Hematopoietic multipotent progenitor cell treated with erythropoietin and hydrocortisone succinate and interleukin-3 and kit ligand, for 17 days (in vitro differentiated cells): ENCODE results near the gene PACS1.
"Not testable (repeated sequence)": the region's sequence is repeated elsewhere in the genome, so short reads cannot be mapped to it uniquely, and the experiment has no call there.

Experiments used
- DNase-seq: peaks from one replicate; pipeline ENCODE4 v3.0.0-alpha.2; 2015; ENCODE audit warnings: low spot score

The PACS1 gene

GRCh38 chr11:66276619-66277018 is 206.5 kb downstream of the PACS1 start:
- DNase-seq, result not testable (repeated sequence)

DNA sequence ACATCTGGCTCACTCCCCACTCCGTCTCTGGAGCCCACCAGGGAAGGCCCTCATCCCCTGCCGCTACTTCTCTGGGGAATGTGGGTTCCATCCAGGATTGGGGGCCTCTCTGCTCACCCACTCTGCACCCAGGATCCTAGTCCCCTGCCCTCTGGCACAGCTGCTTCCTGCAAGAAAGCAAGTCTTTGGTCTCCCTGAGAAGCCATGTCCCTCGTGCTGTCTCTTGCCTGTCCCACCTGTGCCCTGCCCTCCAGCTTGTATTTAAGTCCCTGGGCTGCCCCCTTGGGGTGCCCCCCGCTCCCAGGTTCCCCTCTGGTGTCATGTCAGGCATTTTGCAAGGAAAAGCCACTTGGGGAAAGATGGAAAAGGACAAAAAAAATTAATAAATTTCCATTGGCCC is 207.0 kb downstream of the PACS1 start:
- not testable (repeated sequence) for DNase-seq

GRCh38 chr11:66277471-66278362 is 207.6 kb downstream of the PACS1 start, which contains the start of gene CNIH2:
CNIH2 (plus strand) TSS chr11:66278175; CDS start chr11:66278457, 282 bp downstream.
- no peak for DNase-seq

DNA sequence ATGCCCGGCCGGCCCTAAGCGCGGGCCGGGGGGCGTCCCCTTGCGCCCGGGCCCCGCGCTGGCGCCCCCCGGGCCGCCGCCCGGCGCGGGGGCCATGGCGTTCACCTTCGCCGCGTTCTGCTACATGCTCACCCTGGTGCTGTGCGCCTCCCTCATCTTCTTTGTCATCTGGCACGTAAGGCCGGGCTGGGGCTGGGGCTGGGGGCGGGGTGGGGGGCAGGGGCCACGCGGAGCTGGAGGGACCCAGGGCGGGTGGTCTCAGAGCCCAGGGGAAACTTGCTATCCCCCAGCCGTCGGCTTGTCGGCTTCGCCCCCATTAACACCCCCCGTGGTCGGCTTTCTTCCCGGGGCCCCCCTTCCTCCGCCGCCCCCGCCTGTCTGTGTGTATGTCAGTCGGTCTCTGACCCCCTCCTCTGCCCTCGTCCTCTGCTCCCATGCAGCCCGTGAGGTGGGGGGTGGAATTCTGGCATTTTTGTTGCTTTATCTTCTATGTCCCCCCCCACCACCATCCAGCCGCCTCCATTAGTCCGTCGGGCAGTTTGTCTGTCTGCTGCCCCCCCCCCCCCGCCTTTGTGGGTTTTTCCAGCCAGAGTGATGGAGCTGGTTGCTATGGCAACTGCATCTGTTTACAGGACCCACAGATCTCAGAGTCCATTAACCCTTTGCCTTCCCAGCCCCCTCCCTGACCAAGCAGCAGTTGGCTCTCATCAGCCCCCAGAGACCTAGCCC is 208.5 kb downstream of the PACS1 start:
- DNase-seq, result no peak

- no peak for DNase-seq
Measured at GRCh38 chr11:66279092-66279734, 209.1 kb downstream of the PACS1 start.

GRCh38 chr11:66280428-66280827 is 210.4 kb downstream of the PACS1 start:
- DNase-seq, result no peak

GRCh38 chr11:66281001-66281400 is 210.9 kb downstream of the PACS1 start:
- no peak for DNase-seq

DNA sequence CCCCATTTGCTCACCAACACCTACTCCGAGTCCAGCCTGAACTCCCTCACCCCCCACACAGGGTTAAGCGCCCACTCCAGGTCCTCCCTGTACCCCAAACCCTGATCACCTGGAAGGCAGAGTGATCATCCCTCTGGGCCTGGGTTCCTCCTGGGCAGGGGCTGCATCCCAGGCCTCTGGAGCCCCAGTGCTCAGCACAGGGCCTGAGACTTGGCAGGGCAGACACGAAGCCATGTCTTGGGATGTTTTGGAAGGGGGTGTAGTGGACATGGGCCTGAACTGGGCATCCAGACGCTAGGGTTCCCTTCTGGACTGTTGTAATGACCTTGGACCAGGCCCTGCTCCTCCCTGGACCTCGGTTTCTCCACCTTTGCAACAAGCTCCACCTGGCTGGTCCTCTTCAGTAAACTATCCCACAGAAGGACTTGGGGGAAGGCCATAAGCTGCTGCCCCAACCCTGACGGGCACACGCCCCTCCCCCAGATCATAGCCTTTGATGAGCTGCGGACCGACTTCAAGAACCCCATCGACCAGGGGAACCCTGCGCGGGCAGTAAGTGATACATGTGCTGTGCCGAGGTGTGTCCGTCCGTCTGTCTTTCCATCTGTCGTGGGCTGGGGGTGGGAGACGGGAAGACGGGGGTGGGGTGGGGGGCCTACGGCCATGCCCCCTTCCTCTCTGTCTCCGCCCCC is 211.8 kb downstream of the PACS1 start:
- DNase-seq, result no peak

DNA sequence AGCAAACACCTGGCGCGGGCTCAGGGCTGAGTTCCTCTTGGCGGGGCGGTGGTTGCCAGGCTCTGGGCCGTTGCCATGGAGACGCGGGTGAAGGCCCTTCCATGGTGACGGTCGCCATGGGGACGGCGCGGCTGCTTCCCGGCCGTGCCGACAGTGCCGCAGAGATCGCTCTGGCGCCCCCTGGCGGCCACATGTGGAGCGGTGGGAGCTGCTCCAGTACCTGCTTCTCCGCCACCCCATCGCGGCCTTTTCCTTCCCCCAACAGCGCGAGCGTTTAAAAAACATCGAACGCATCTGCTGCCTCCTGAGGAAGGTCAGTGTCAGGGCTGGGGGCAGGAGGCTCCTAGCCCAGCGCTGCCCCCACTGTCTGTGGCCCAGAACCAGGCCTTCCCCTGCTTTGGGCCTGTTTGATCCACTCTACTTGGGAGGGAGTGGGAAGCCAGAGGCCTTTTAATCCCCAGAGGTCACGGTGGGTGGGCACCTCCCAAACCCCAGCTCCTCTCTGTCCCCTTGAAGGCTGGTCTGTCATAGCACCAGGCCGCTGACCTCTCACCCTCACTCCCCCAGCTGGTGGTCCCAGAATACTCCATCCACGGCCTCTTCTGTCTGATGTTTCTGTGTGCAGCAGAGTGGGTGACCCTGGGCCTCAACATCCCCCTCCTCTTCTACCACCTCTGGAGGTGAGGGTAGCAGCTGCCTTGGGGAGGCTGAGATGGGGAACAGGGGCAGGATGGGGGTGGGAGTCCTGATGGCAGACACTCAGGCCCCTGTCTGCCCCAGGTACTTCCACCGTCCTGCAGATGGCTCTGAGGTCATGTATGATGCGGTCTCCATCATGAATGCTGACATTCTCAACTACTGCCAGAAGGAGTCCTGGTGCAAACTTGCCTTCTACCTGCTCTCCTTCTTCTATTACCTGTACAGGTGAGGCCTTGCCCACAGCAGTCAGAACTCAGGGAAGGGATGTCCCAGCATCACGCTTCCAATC is 212.7 kb downstream of the PACS1 start:
- DNase-seq, result peak; percentile 98

DNA sequence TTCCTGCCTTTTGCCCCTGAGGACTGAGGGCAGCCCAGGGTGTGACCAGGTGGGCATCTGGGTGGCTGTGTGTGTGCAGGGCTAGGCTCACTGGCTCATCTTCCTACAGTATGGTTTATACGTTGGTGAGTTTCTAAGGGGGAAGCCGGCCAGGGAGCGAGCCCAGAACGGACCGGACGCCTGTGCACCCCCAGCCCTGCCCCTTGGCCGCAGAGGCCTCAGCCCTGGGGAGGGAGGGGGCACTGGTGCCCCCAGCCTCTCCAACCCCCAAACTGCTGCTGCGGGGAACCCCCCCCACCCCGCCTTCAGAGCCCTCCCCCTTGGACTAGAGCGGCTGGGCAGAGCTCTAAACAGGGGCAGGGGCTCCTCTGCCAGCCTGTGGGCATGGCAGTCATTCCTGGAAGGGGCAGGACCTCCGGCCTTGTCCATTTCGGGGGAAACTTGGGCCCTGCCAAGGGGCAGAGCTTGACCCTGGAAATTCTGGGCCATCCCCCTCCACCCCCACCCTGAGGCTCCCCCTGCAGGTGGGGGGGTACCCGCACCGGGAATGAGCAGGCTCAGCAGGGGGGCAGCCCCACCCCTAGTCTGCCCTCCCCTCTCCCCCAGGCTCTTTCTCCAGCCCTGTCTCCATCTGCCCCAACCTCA is 213.5 kb downstream of the PACS1 start:
- no peak for DNase-seq

- DNase-seq, result no peak
Measured at GRCh38 chr11:66284526-66285078, 214.5 kb downstream of the PACS1 start.

DNA sequence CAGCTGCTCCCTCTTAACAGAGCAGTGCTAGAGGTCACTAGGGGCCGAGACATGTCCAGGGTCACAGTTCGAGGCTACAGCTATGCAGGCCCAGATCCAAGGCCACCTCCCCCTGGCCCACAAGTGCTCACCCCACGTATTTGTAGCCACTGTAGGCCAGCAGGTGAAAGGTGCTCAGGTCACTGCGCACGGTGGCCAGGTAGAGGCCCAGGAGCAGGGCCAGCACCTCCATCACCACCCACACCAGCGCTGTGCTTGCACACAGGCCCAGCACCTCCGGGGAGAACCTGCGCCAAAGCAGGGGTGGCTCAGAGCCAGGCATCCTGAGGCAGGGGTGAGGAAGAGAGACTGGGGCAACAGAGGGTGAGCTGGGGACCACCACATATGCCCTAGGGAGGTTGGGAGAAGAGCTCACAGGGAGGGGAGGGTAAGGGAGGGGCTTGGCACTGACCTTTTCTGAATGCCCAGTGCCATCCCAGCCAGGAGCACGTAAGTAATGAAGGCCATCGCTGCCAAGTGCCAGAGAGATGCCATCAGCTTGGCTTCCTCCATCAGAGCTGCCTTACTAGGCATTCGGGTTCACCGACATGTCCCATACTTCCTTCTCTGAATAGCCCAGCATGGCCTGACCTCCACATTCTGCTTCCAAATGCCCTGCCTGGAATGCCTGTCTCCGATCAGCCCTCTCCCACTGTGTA is 215.3 kb downstream of the PACS1 start:
- no peak for DNase-seq

DNA sequence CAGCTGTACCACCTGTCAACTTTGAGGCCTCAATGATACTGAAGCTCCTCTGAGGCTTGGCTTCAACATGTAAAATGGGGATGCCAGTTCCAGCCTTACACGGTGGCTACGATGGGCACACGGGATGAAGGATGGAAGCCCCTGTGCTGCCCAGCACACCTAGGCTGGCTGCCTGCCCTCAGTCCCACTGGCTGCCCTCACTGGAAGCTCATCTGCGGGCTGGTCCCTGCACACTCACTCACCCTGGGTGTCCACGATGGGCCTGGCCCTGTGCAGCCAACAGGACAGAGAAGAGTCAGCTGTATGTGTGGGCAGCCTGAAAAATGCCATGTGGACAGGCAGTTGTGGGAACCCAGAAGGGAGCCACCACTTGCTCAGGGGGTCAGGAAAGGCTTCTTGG is 216.6 kb downstream of the PACS1 start:
- DNase-seq, result no peak

DNA sequence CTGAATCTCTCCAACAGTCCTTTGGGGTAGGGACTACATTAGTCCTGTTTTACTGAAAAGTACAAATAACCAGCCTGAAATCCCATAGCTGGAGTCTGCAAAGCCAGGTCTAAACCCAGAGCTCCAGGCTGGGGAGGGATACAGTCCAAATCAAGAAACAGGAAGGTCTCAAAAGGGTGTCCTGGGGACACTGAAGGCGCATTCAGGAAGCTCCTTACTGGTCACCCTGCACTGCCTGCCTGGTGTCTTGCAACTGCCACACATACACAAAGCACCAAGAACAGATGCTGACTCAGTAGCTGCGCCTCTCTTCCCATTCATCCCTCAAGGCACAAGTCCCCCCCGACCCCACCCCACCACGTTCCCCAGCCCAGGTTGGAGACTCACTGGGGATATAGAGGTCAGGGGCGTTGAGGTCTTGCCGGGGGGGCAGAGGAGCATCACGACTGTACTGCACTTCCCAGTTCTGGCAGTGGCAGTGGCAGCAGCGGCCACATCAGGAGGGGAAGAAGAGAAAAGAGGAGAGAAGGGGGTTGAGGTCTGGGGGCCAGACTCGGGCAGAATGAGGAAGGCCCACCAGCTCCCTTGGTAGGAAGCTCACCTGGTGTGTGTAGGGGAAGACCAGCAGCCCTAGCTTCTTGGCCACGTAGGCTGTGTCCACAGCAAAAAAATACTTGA is 217.3 kb downstream of the PACS1 start:
- no peak for DNase-seq

- DNase-seq, result no peak
Measured at GRCh38 chr11:66287889-66288670, 218.0 kb downstream of the PACS1 start.

DNA sequence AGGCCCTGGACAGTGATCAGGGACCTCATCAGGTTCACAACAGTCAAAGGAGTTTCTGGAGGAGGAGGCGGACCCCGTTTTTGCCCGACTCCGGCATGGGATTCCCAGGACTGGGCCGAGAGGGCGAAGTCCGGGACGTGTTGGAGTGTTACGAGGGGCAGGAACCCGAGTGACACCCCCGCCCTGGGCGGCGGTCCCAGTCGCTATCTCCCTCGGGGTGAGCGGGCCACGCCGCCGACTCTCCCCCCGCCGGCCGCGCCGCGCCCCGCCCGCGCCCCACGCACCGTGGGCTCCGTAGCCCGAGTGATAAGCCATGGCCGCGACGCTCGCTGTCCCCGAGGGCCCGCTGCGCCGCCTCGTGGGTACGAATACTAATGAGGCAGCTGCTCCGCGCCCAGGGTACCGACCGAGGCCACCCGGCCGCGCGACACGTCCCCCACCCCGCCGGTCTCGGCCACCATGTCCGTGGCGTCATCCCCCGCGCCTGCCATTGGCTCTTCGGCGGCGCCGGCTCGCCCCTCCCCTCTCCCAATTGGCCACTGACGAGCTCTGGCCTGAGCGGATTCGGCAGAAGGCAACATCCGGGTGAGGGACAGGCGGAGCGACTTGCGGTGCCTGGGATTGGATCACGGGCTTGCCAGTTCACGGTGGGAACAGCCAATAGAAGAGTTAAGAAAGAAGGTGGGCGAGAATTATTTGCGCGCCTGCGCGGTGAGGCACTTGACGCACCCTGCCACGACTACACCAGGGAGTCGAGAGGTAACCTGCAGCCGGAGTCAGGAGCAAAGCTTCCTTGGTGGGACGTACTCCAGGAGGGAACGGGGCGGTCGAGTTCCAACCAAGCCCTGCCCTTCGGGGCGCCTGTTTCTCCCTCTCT is 218.8 kb downstream of the PACS1 start, which contains the start of gene YIF1A:
Gene YIF1A, minus strand, starts transcription at position 473 of the 877 bp plus-strand sequence. Its CDS starts 158 bp downstream, at position 315.
- peak; percentile 99 for DNase-seq
